K562 (cell line): Measurements from ENCODE around the gene SDK1. TPM values are rescaled to one million over a fixed set of nuclear protein-coding genes. Genes with fewer than 3 reads are reported as not detected.

Experiments used
- ATAC-seq: fragments of 200-7000 bp; cut with Tn5 transposase; 3 replicates; pipeline ENCODE4 v1.9.1; 2020; ENCODE audit warnings: moderate library complexity
- BruUV-seq: library from RNA; stranded (reverse); fragments of 400-500 nt; replicated peaks from 2 replicates; lab custom pipeline; 2021; lab: Mats Ljungman, UMichigan
- CTCF ChIA-PET: fragments of 300-600 bp; formaldehyde crosslinking; extraction: SDS; loops from one replicate; lab custom pipeline; 2021; ENCODE audit warnings: low intra/inter-chr PET ratio; lab: Yijun Ruan, JAX
- POLR2A ChIA-PET: fragments of 300-600, 350-650 bp; sonication (Branson Sonifier 250); formaldehyde crosslinking; extraction: SDS; loops from one replicate; lab custom pipeline; 2021; ENCODE audit warnings: antibody characterized with exemption, inconsistent platforms; lab: Yijun Ruan, JAX
- DNase-seq, 4 experiments: peaks; one replicate each; pipeline versions ENCODE4 v3.0.0 to v3.0.0-alpha.2; 2011 to 2018; ENCODE audit warnings: low spot score in 3 of 4, mixed read lengths in 3 of 4; ENCODE audit errors: extremely low read depth in 1 of 4
- FAIRE-seq: peaks from 2 replicates; lab custom pipeline; 2011; peaks lifted over from hg19 to GRCh38; lab: Jason Lieb, UNC
- H2AFZ ChIP-seq: 2 replicates; pipeline ENCODE4 v1.6.0; 2011; ENCODE audit warnings: low read depth, low read length, control low read depth, inconsistent platforms
- H3K27ac ChIP-seq: fragments of 200-600 bp; 3 replicates; pipeline ENCODE4 v1.8.0; 2011; ENCODE audit warnings: low read depth, mild to moderate bottlenecking, control low read depth, inconsistent platforms, low read length, moderate library complexity, mixed read lengths; ENCODE audit errors: extremely low read depth
- H3K27me3 ChIP-seq, 2 experiments: fragments of 300-600 bp in 1 of 2; 2 replicates in 1 of 2; 3 replicates in 1 of 2; pipeline versions ENCODE4 v1.6.0 to v1.8.0; 2011; ENCODE audit warnings: inconsistent platforms in 2 of 2, low read length in 2 of 2, mild to moderate bottlenecking in 1 of 2, mixed read lengths in 1 of 2, moderate library complexity in 1 of 2; ENCODE audit not compliant: control insufficient read depth in 2 of 2, insufficient read depth in 2 of 2
- H3K36me3 ChIP-seq: fragments of 300-600 bp; 3 replicates; pipeline ENCODE4 v1.8.0; 2011; ENCODE audit warnings: mild to moderate bottlenecking, low read length, inconsistent platforms; ENCODE audit not compliant: control insufficient read depth, insufficient read depth
- H3K4me1 ChIP-seq, 2 experiments: fragments of 200-600 bp in 1 of 2; replicated peaks in 1 of 2; 2 replicates in 1 of 2; 3 replicates in 1 of 2; pipeline versions ENCODE4 v1.5.1 to v1.8.0; 2011; ENCODE audit warnings: inconsistent platforms in 2 of 2, low read length in 2 of 2, mild to moderate bottlenecking in 1 of 2, mixed read lengths in 1 of 2, moderate library complexity in 1 of 2; ENCODE audit not compliant: control insufficient read depth in 2 of 2, insufficient read depth in 2 of 2
- H3K4me2 ChIP-seq: 2 replicates; pipeline ENCODE4 v1.6.1; 2011; ENCODE audit warnings: low read length, control low read depth, inconsistent platforms, mixed read lengths; ENCODE audit not compliant: insufficient read depth
- H3K4me3 ChIP-seq: fragments of 200-600 bp; sonication (generic), shearing (Covaris generic); 2 replicates; pipeline ENCODE4 v1.5.1; 2016; ENCODE audit warnings: control low read depth, inconsistent platforms
- H3K79me2 ChIP-seq: fragments of 200-600 bp; 3 replicates; pipeline ENCODE4 v1.8.0; 2011; ENCODE audit warnings: low read length, inconsistent platforms; ENCODE audit not compliant: control insufficient read depth, insufficient read depth
- H3K9ac ChIP-seq, 2 experiments: 2 replicates each; pipeline versions ENCODE4 v1.6.0 to v1.6.1; 2011; ENCODE audit warnings: low read depth in 2 of 2, low read length in 2 of 2, control low read depth in 1 of 2, inconsistent platforms in 1 of 2, mild to moderate bottlenecking in 1 of 2, mixed read lengths in 1 of 2; ENCODE audit not compliant: insufficient read depth in 1 of 2
- H3K9me1 ChIP-seq: one replicate; pipeline ENCODE4 v1.6.0; 2011; ENCODE audit warnings: inconsistent platforms, mild to moderate bottlenecking, low read length, moderate library complexity; ENCODE audit not compliant: control insufficient read depth, insufficient read depth
- H3K9me3 ChIP-seq: replicated peaks from 2 replicates; pipeline ENCODE4 v1.5.1; 2011; ENCODE audit warnings: low read depth, low read length, inconsistent platforms; ENCODE audit not compliant: control insufficient read depth, insufficient read depth
- H4K20me1 ChIP-seq: replicated peaks from 2 replicates; pipeline ENCODE4 v1.6.1; 2011; ENCODE audit warnings: low read length, inconsistent platforms, mixed read lengths; ENCODE audit not compliant: control insufficient read depth, insufficient read depth
- BCLAF1 ChIP-seq, 2 experiments: fragments of 450-650 bp in 1 of 2; IDR thresholded peaks; 2 replicates each; pipeline ENCODE4 v1.6.1; 2011 to 2017; ENCODE audit warnings: low read depth in 2 of 2, antibody characterized with exemption in 1 of 2, borderline replicate concordance in 1 of 2, low read length in 1 of 2, mild to moderate bottlenecking in 1 of 2, mixed read lengths in 1 of 2; ENCODE audit not compliant: control insufficient read depth in 1 of 2
- CAMTA2 ChIP-seq: fragments of 250-450 bp; sonication (Bioruptor Pico); conservative IDR thresholded peaks from 2 replicates; pipeline ENCODE4 v1.5.1; 2022
- CREBBP ChIP-seq: IDR thresholded peaks from one replicate; pipeline ENCODE4 v1.6.1; 2012; ENCODE audit warnings: low read depth, mild to moderate bottlenecking, control low read depth, inconsistent platforms, low read length
- GATAD2B ChIP-seq: fragments of 450-650 bp; IDR thresholded peaks from 2 replicates; pipeline ENCODE4 v1.6.1; 2017; ENCODE audit warnings: mild to moderate bottlenecking, borderline replicate concordance
- GTF2A2 ChIP-seq: IDR thresholded peaks from 2 replicates; pipeline ENCODE4 v1.6.1; 2016; ENCODE audit warnings: mild to moderate bottlenecking, missing genetic modification characterization, missing compliant biosample characterization
- MAFG ChIP-seq: fragments of 450-650 bp; conservative IDR thresholded peaks from 2 replicates; pipeline ENCODE4 v1.6.1; 2016; ENCODE audit warnings: missing genetic modification characterization, missing compliant biosample characterization
- MCM3 ChIP-seq: fragments of 450-650 bp; IDR thresholded peaks from 2 replicates; pipeline ENCODE4 v1.6.1; 2016
- SMARCB1 ChIP-seq: IDR thresholded peaks from 2 replicates; pipeline ENCODE4 v1.6.1; 2011; ENCODE audit warnings: improper control_type of control experiment, low read depth; ENCODE audit not compliant: insufficient read length
- TRIM25 ChIP-seq: fragments of 450-650 bp; IDR thresholded peaks from 2 replicates; pipeline ENCODE4 v1.7.0; 2016; ENCODE audit warnings: borderline replicate concordance
- ZFX ChIP-seq: sonication (generic); formaldehyde crosslinking; IDR thresholded peaks from 2 replicates; pipeline ENCODE4 v1.8.0; 2022; ENCODE audit warnings: mild to moderate bottlenecking, missing genetic modification reagents, moderate library complexity
- WGBS: fragments of 100-300 bp; shearing (Covaris generic); methylation state at CpG from one replicate; pipeline ENCODE4 v1.1.6; 2016; ENCODE audit warnings: low coverage, mixed read lengths; ENCODE audit not compliant: insufficient coverage; ENCODE audit errors: missing lambda C conversion rate; 5-methylcytosine and 5-hydroxymethylcytosine counted together
- in situ Hi-C: fragments of 300-500 bp; cut with MboI; formaldehyde crosslinking; loops from 4 replicates; pipeline ENCODE4 v1.15.0; 2018; ENCODE audit warnings: inconsistent platforms, mixed read lengths
- intact Hi-C: fragments of 100-400 bp; cut with micrococcal nuclease; formaldehyde crosslinking; loops from 2 replicates; pipeline ENCODE4 v1.14.2; 2022
- polyA plus RNA-seq, 8 experiments: library from polyadenylated mRNA; depleted of rRNA in 4 of 8; stranded (reverse) in 5 of 8; unstranded in 3 of 8; fragments of >200 nt; fragmentation: Nextera tagmentation in 2 of 8; fragmentation: Illumina TruSeq in 1 of 8; extraction: Ambion mirVana in 2 of 8; extraction: Trizol in 1 of 8; gene quantifications; 2 replicates each; pipeline versions ENCODE4 v1.2.1 to v1.2.3, GENCODE V29; 2011 to 2014; ENCODE audit warnings: inconsistent platforms in 1 of 8, missing spikeins in 1 of 8
- total RNA-seq, 7 experiments: library from RNA; depleted of rRNA in 6 of 7; stranded (reverse); fragments of >200 nt in 6 of 7; fragmentation: Illumina TruSeq in 2 of 7; extraction: Trizol in 2 of 7; gene quantifications; 2 replicates each; pipeline versions ENCODE4 v1.2.1 to v1.2.3, GENCODE V29; 2011 to 2021; ENCODE audit warnings: low replicate concordance in 1 of 7

The SDK1 gene
- total and polyA plus RNA-seq, 9 of the 15 experiments (the other 6 are each of a cell fraction or from before 2014, with no cell fraction given), result 0.16 TPM; not detected in 8

- ChIA-PET POLR2A (no interaction called here), CTCF (no interaction called here)
- DNase-seq (no peak), FAIRE-seq (no peak), ATAC-seq (no peak)
- Histone ChIP-seq H3K4me3 (no peak overlapping the region), H3K36me3 (no peaks in the 10 kb centered on the region), H3K4me2 (no peak overlapping the region), H3K4me1 (no peaks in the 10 kb centered on the region), H3K27me3 (no peaks in the 10 kb centered on the region), H4K20me1 (no peaks in the 10 kb centered on the region), H3K9ac (no peak overlapping the region), H3K27ac (no peak overlapping the region), H3K79me2 (no peaks in the 10 kb centered on the region), H3K9me3 (no peaks in the 10 kb centered on the region), H3K9me1 (no peaks in the 10 kb centered on the region), H2AFZ (no peak overlapping the region)
- WGBS, result 0% methylated on average over 2 of the region's 2 CpGs
- TF ChIP-seq MAFG (tag), result no peak
- TF ChIP-seq GATAD2B, result no peak
- TF ChIP-seq GTF2A2 (tag), result no peak
- no peak for TF ChIP-seq MCM3
- no peak for TF ChIP-seq ZFX (CRISPR knock-in tag)
- no peak for TF ChIP-seq CREBBP
- no peak for TF ChIP-seq CAMTA2
- no peak for TF ChIP-seq BCLAF1 (IDR thresholded peaks at IDR 0.05; ENCODE audit: borderline replicate concordance in 1 of 2, control insufficient read depth in 1 of 2, low read depth in 2 of 2, low read length in 1 of 2)
- no peak for TF ChIP-seq SMARCB1
- TF ChIP-seq TRIM25, result no peak
- intact Hi-C loops, result no loop called here
- BruUV-seq, result no TSS peak
- in situ Hi-C loops, result no loop called here
Measured at GRCh38 chr7:3520206-3520605, 219.2 kb downstream of the SDK1 start.
